ENCODE measurements around the gene FGGY. TPM values are rescaled to one million over a fixed set of nuclear protein-coding genes. Genes with fewer than 3 reads are reported as not detected.
A peak's percentile ranks its signal among the peaks of the same experiment; 100 is the strongest.

Gene FGGY
- total RNA-seq, 4 donors from 2014 or later = 24.9 to 35.9 (median 30.5) TPM

DNA sequence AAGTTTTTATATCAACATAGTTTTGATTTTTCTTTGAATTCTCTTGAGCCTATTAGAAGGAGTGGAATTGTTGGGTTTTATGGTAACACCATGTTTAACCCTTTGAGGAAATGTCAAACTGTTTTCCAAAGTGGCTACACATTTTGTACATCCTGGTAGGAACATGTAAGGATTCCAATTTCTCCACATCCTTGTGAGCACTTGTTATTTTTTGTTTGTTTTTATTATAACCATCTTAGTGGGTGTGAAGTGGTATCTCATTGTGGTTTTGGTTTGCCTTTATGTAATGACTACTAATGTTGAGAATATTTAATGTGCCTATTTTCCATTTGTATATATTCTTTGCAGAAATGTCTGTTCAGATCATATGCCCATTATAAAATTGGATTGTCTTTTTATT, 120.5 kb downstream of the FGGY start:
- no peak for ATAC-seq
- TF ChIP-seq POLR2A (IDR thresholded peaks at IDR 0.05) = no peak
- TF ChIP-seq, protein P1, sequence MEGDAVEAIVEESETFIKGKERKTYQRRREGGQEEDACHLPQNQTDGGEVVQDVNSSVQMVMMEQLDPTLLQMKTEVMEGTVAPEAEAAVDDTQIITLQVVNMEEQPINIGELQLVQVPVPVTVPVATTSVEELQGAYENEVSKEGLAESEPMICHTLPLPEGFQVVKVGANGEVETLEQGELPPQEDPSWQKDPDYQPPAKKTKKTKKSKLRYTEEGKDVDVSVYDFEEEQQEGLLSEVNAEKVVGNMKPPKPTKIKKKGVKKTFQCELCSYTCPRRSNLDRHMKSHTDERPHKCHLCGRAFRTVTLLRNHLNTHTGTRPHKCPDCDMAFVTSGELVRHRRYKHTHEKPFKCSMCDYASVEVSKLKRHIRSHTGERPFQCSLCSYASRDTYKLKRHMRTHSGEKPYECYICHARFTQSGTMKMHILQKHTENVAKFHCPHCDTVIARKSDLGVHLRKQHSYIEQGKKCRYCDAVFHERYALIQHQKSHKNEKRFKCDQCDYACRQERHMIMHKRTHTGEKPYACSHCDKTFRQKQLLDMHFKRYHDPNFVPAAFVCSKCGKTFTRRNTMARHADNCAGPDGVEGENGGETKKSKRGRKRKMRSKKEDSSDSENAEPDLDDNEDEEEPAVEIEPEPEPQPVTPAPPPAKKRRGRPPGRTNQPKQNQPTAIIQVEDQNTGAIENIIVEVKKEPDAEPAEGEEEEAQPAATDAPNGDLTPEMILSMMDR (IDR thresholded peaks at IDR 0.05 in 4 of 5, conservative IDR thresholded peaks at IDR 0.05 in 1 of 5) = no peak

DNA sequence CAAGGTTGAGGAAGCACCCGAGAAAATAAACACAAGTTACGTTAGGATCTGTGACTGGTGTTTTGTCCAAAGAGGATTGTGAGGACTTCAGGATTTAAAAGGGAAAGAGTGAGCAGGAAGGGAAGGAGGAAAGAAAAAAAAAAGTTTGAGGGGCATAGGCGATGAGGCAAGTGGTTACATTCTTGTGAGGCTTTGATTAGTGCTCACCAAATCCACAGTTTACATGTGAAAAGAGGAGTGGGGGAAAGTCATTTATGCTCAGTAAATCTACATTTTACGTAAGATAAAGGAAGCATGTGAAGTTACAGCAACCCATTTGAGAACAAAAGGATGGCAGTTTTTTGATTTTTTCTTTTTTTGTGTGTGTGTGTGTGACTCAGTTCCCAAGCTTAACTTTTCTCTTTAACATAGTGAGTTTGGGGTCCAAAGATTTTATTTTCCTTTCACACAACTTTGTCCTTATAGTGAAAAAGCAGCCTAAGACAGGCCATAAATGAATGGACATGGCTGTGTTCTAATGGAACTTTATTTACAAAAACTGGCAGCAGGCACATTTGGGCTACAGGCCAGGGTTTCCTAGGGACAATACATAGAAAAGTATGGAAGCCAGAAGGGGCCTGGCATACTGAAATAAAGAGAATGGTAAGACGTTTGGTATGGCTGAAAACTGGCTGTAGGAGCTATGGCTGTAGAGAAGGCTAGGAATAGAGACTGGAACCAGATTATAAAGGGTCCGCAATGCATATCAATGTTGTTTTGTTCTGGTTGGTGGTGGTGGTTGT, 121.7 kb downstream of the FGGY start:
- intact Hi-C loops (cut with DNase I; ENCODE audit: low total_unique reads) = no loop called here
- Histone ChIP-seq H3K4me1 (peaks cover 44 to 48% of the 10 kb centered on the region in 2 donors), H3K9me3 (no peaks in the 10 kb centered on the region), H3K27me3 (no peaks in the 10 kb centered on the region), H3K4me3 (no peak overlapping the region), H3K36me3 (no peaks in the 10 kb centered on the region), H3K27ac (peak overlapping the region in 2 of 4 donors; percentile 5 to 35)
- TF ChIP-seq, protein P1 (IDR thresholded peaks at IDR 0.05 in 4 of 5, conservative IDR thresholded peaks at IDR 0.05 in 1 of 5) = no peak
- no peak for TF ChIP-seq POLR2A (IDR thresholded peaks at IDR 0.05)
- DNase-seq (no peak), ATAC-seq (no peak)
- in situ Hi-C loops (cut with MboI; ENCODE audit: low sequenced_read_pairs in 4 of 4) = no loop called here

More for the DNA sequence above, 120.5 kb downstream of the FGGY start:
- no peaks in the 10 kb centered on the region for H3K9me3 ChIP-seq
- DNase-seq = no peak
- H3K36me3 ChIP-seq = no peaks in the 10 kb centered on the region
- H3K27ac ChIP-seq = no peak overlapping the region
- in situ Hi-C loops (cut with MboI; ENCODE audit: low sequenced_read_pairs in 4 of 4) = no loop called here
- H3K4me3 ChIP-seq = no peak overlapping the region
- intact Hi-C loops (cut with DNase I; ENCODE audit: low total_unique reads) = no loop called here
- no peaks in the 10 kb centered on the region for H3K27me3 ChIP-seq
- H3K4me1 ChIP-seq = peaks cover 44 to 48% of the 10 kb centered on the region in 2 donors

DNA sequence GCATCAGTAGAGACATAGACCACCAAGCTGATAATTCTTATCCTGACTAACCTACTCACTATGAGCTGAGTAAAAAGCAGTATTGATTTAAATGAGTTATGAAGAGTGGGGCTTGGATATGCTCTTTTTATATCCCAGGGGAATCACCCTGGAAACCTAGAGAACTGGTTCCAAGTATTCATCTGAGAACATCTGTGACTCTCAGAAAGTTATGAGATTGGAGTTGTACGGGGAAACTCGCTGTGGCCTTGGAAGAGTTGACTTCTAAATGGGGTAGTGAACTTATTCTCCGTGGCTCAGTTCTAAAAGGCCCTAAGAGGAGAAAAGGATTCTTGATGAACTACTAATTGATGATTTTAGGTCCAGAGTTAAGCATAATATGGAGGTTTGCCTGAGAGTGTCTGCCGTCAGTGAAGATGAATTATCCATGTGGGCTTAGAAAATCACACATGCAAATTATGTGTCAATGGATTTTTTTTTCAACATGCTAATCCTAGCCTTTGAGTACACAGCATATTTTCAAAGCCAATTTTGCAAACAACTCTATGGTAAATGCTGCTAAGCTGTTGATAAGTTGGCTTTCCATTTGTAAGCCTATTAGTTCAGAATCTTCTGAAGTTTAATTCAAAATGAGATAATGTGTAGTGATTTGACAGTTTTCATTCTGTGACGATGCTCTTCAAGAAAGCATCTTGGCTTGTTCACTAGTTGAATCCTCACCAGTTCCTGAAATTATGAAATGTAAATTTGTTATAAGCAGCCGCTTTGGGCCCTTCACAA, 122.7 kb downstream of the FGGY start:
- intact Hi-C loops (cut with DNase I; ENCODE audit: low total_unique reads) = loop anchor here (5.0 to 10.0 kb wide), 2 partner anchors 122 to 635 kb away; partner anchors contain the start of genes FGGY and JUN
- Histone ChIP-seq H3K36me3 (no peaks in the 10 kb centered on the region), H3K27ac (peak overlapping the region in 3 of 4 donors; percentile 5 to 35 (median 15)), H3K4me3 (no peak overlapping the region), H3K27me3 (no peaks in the 10 kb centered on the region), H3K9me3 (no peaks in the 10 kb centered on the region), H3K4me1 (peaks cover 43 to 51% of the 10 kb centered on the region in 2 donors)
- in situ Hi-C loops (cut with MboI; ENCODE audit: low sequenced_read_pairs in 4 of 4) = loop anchor here in 1 of 4 donors (10.0 kb wide), 1 partner anchor 525 kb away; no protein-coding TSS in a partner anchor
- no peak for TF ChIP-seq POLR2A (IDR thresholded peaks at IDR 0.05)
- no peak for ATAC-seq
- no peak for DNase-seq

DNA sequence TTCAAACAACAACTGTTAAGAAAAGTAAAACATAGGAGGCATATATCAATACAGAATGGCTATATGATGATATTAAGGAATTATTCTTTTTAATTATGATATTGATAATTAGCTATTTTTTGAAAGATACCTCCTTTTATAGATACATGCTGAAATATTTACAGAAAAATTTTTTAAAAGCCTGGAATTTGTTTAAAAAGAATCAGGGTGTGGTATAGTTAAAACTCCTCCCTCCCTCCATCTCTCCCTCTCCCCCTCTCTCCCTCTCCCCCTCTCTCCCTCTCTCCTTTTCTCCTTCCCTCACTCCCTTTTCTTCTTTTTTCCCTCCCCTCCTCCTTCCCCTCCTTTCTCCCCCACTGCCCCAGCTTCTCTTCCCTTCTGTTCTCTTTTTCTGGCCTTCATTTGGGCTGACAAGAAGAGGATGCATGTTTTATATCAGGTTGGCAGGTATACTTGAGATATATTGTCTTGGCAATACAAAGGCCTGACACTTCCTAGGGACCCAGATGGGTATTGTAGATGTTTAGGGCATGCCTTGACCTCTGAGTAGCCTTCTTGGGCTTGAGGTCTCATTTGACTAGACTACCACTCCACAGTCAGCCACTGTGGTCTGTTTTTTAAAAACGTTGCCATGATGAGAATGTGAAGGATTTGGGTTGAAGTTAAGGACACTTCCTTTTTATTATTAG, 124.5 kb downstream of the FGGY start:
- Histone ChIP-seq H3K27me3 (no peaks in the 10 kb centered on the region), H3K4me1 (peaks cover 54 to 57% of the 10 kb centered on the region in 2 donors), H3K9me3 (no peaks in the 10 kb centered on the region), H3K36me3 (no peaks in the 10 kb centered on the region), H3K4me3 (no peak overlapping the region), H3K27ac (peak overlapping the region in 2 of 4 donors; percentile 6 to 71)
- ATAC-seq (no peak), DNase-seq (no peak)
- intact Hi-C loops (cut with DNase I; ENCODE audit: low total_unique reads) (loop anchor here (5.0 to 10.0 kb wide), 2 partner anchors 124 to 637 kb away; partner anchors contain the start of genes FGGY and JUN), in situ Hi-C loops (cut with MboI; ENCODE audit: low sequenced_read_pairs in 4 of 4) (loop anchor here in 1 of 4 donors (10.0 kb wide), 1 partner anchor 527 kb away; no protein-coding TSS in a partner anchor)
- no peak for TF ChIP-seq POLR2A (IDR thresholded peaks at IDR 0.05)

DNA sequence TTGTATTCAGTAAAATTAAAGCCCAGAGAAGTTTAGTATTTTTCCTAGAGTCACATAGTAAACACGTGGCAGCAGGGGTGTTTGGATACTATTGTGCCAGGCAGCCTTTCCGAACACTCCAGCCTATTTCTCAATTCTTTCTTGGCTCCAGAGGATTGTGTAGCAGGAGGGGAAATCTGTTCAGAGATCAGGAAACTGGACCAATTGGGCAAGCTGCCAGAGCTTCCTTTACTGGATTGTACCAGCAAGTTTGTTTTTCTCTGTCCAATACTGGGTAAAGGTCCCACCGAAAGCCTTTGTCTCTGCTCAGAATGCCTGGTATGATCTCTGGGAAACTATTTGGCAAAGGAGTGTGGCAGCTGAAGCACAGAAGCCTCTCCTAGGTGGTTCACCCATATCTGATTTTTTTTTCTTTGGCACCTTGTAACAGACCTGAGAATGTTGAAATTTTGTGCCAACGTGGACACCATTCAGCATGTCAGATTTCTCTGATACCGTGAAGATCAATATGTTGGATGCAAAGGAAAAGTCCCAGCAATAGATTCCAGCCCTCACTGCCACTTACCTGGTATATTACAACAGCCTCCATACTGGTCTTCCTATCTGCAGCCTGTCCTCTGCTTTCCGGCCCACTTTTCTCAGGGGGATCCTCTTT, 126.2 kb downstream of the FGGY start:
- peak overlapping the region; percentile 71 to 90 (median 88) for H3K27ac ChIP-seq
- no peak overlapping the region for H3K4me3 ChIP-seq
- H3K36me3 ChIP-seq = no peaks in the 10 kb centered on the region
- peak; percentile 36 to 74 for ATAC-seq
- peaks cover 64 to 66% of the 10 kb centered on the region in 2 donors for H3K4me1 ChIP-seq
- TF ChIP-seq, protein P1 (IDR thresholded peaks at IDR 0.05 in 4 of 5, conservative IDR thresholded peaks at IDR 0.05 in 1 of 5) = no peak
- no peak for TF ChIP-seq POLR2A (IDR thresholded peaks at IDR 0.05)
- no peaks in the 10 kb centered on the region for H3K27me3 ChIP-seq
- no peaks in the 10 kb centered on the region for H3K9me3 ChIP-seq
- in situ Hi-C loops (cut with MboI; ENCODE audit: low sequenced_read_pairs in 4 of 4) = loop anchor here in 1 of 4 donors (10.0 kb wide), 1 partner anchor 528 kb away; no protein-coding TSS in a partner anchor
- peak; percentile 60 to 87 for DNase-seq
- intact Hi-C loops (cut with DNase I; ENCODE audit: low total_unique reads) = loop anchor here (5.0 to 10.0 kb wide), 2 partner anchors 126 to 638 kb away; partner anchors contain the start of genes FGGY and JUN
